Measurements from ENCODE around the gene BMPR1A.

BMPR1A gene

DNA sequence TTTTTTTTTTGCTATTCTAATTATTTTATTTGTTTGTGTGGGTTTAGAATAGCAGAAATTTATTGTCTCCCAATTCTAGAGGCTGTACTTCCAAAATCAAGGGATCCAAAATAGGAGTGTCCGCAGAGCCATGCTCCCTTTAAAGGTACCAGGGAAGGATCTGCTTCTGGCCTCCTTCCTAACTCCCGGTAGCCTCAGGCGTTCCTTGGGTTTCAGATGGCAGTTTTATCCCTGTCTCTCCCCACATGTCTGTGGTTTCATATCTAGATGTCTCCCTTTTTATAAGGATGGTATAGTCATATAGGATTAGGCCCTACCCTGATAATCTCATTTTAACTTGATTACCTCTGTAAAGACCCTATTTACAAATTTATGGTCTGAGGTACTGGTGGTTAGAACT, 48.4 kb downstream of the BMPR1A start:
- TF ChIP-seq TAF1 (IDR thresholded peaks at IDR 0.05; ENCODE audit: borderline replicate concordance, insufficient read depth, low read length): no peak
- TF ChIP-seq, protein P1, sequence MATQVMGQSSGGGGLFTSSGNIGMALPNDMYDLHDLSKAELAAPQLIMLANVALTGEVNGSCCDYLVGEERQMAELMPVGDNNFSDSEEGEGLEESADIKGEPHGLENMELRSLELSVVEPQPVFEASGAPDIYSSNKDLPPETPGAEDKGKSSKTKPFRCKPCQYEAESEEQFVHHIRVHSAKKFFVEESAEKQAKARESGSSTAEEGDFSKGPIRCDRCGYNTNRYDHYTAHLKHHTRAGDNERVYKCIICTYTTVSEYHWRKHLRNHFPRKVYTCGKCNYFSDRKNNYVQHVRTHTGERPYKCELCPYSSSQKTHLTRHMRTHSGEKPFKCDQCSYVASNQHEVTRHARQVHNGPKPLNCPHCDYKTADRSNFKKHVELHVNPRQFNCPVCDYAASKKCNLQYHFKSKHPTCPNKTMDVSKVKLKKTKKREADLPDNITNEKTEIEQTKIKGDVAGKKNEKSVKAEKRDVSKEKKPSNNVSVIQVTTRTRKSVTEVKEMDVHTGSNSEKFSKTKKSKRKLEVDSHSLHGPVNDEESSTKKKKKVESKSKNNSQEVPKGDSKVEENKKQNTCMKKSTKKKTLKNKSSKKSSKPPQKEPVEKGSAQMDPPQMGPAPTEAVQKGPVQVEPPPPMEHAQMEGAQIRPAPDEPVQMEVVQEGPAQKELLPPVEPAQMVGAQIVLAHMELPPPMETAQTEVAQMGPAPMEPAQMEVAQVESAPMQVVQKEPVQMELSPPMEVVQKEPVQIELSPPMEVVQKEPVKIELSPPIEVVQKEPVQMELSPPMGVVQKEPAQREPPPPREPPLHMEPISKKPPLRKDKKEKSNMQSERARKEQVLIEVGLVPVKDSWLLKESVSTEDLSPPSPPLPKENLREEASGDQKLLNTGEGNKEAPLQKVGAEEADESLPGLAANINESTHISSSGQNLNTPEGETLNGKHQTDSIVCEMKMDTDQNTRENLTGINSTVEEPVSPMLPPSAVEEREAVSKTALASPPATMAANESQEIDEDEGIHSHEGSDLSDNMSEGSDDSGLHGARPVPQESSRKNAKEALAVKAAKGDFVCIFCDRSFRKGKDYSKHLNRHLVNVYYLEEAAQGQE (IDR thresholded peaks at IDR 0.05; ENCODE audit: insufficient read depth in 1 of 2, low read depth in 2 of 2, low read length in 2 of 2): no peak
- no peak for TF ChIP-seq SIN3A (IDR thresholded peaks at IDR 0.05; ENCODE audit: borderline replicate concordance, insufficient read depth, low read length)
- no peak for TF ChIP-seq FOXP2 (optimal IDR thresholded peaks at IDR 0.05; ENCODE audit: borderline replicate concordance, extremely low read depth, extremely low read length, insufficient read depth)
- TF ChIP-seq POLR2AphosphoS5 (IDR thresholded peaks at IDR 0.05; ENCODE audit: low read depth, low read length): no peak

DNA sequence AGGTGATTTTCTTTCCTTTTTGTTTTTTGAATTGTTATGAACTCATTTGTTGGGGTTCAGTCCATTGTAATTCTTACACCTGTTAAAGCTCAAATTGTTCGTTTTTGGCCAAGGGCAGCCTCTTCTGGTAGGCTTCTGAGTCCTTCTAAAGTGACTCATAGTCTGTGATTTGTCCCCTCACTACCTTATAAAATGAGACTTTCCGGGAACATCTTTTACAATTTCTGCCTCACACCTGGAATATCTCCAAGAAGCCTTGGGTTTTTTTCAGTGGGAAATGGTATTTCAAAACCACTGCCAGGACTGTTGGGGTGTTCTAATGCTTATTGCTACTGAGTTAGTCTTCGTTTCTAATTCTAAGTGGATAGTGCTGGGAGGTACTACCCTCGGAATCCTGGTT, 56.7 kb downstream of the BMPR1A start:
- TF ChIP-seq SIN3A (IDR thresholded peaks at IDR 0.05; ENCODE audit: borderline replicate concordance, insufficient read depth, low read length) (no peak), TAF1 (IDR thresholded peaks at IDR 0.05; ENCODE audit: borderline replicate concordance, insufficient read depth, low read length) (no peak), FOXP2 (optimal IDR thresholded peaks at IDR 0.05; ENCODE audit: borderline replicate concordance, extremely low read depth, extremely low read length, insufficient read depth) (no peak), POLR2AphosphoS5 (IDR thresholded peaks at IDR 0.05; ENCODE audit: low read depth, low read length) (no peak)
- TF ChIP-seq, protein P1 (IDR thresholded peaks at IDR 0.05; ENCODE audit: insufficient read depth in 1 of 2, low read depth in 2 of 2, low read length in 2 of 2): no peak

DNA sequence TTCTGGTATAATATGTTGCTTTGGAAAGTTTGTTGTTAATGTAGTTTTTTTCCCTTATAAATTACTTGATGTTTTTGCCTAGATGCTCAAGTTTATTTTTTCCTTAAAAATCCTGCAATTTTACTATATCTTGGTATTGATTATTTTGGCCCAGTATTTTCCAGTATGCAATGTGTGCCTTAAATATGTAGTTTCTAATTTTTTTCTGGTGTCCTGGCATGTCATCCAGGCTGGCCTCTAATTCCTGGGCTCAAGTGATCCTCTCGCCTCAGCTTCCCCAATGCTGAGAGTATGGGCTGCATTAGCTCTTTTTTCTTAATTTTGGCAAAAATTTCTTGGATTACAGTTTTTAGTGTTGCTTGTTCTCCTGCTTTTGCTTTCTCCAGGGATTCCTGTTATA, 57.6 kb downstream of the BMPR1A start:
- no peak for TF ChIP-seq FOXP2 (optimal IDR thresholded peaks at IDR 0.05; ENCODE audit: borderline replicate concordance, extremely low read depth, extremely low read length, insufficient read depth)
- TF ChIP-seq SIN3A (IDR thresholded peaks at IDR 0.05; ENCODE audit: borderline replicate concordance, insufficient read depth, low read length): no peak
- TF ChIP-seq, protein P1 (IDR thresholded peaks at IDR 0.05; ENCODE audit: insufficient read depth in 1 of 2, low read depth in 2 of 2, low read length in 2 of 2): no peak
- no peak for TF ChIP-seq POLR2AphosphoS5 (IDR thresholded peaks at IDR 0.05; ENCODE audit: low read depth, low read length)
- no peak for TF ChIP-seq TAF1 (IDR thresholded peaks at IDR 0.05; ENCODE audit: borderline replicate concordance, insufficient read depth, low read length)

DNA sequence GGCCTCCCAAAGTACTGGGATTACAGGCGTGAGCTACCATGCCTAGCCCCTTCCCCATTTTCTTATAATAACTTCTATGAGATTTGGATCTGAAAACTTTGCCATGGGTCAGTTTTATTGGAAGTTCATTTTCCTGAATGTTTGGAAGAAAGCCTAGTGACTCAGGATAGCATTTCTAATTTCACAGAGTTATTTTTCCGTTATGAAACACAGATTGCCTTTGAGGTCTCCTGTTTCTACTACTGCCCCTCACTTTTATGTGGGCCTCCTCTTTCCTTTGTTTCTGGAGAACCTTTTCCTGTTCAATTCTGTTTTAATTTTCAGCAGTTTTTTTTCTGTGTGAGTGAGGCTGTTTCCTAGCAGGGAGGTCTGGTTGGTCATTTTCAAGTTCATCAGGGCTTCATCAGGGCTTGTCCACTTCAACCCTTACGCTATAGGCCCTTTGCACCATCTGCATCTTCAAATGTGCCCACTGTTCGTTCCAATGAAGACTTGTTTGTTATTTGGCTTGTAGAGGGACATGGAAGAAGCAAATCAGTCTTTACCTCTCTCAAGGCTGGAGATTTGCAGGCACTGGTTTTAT, 58.7 kb downstream of the BMPR1A start:
- no peak for TF ChIP-seq FOXP2 (optimal IDR thresholded peaks at IDR 0.05; ENCODE audit: borderline replicate concordance, extremely low read depth, extremely low read length, insufficient read depth)
- no peak for TF ChIP-seq SIN3A (IDR thresholded peaks at IDR 0.05; ENCODE audit: borderline replicate concordance, insufficient read depth, low read length)
- no peak for TF ChIP-seq POLR2AphosphoS5 (IDR thresholded peaks at IDR 0.05; ENCODE audit: low read depth, low read length)
- no peak for TF ChIP-seq TAF1 (IDR thresholded peaks at IDR 0.05; ENCODE audit: borderline replicate concordance, insufficient read depth, low read length)
- TF ChIP-seq, protein P1 (IDR thresholded peaks at IDR 0.05; ENCODE audit: insufficient read depth in 1 of 2, low read depth in 2 of 2, low read length in 2 of 2): no peak
